Activated CD4-positive, alpha-beta T cell treated with anti-CD3 and anti-CD28 coated beads, Interleukin-2, amount 10 ng/mL, durations not matched to agents 24 days and 14 days (primary cell): Measurements from ENCODE around the gene CHRD. TPM values are rescaled to one million over a fixed set of nuclear protein-coding genes. Genes with fewer than 3 reads are reported as not detected.
A peak's percentile ranks its signal among the peaks of the same experiment; 100 is the strongest.

ENCODE experiments used
- DNase-seq: peaks from one replicate; pipeline ENCODE4 v3.0.0; 2022
- H3K27ac Mint-ChIP-seq: one replicate; pipeline ENCODE4 v1.8.0; 2022; ENCODE audit warnings: mild to moderate bottlenecking, mixed read lengths
- H3K27me3 Mint-ChIP-seq: one replicate; pipeline ENCODE4 v1.8.0; 2022; ENCODE audit warnings: mixed read lengths
- H3K36me3 Mint-ChIP-seq: one replicate; pipeline ENCODE4 v1.8.0; 2022; ENCODE audit warnings: low read depth, mild to moderate bottlenecking, mixed read lengths
- H3K4me1 Mint-ChIP-seq: one replicate; pipeline ENCODE4 v1.8.0; 2021; ENCODE audit warnings: mixed read lengths
- H3K4me3 Mint-ChIP-seq: one replicate; pipeline ENCODE4 v1.8.0; 2022; ENCODE audit warnings: mild to moderate bottlenecking, moderate library complexity, mixed read lengths
- H3K9me3 Mint-ChIP-seq: one replicate; pipeline ENCODE4 v1.8.0; 2021; ENCODE audit warnings: mixed read lengths
- intact Hi-C: fragments of 100-400 bp; cut with micrococcal nuclease; formaldehyde crosslinking; loops from one replicate; pipeline ENCODE4 v1.15.1; 2023
- total RNA-seq: library from RNA; stranded (reverse); gene quantifications from 2 replicates; pipeline ENCODE4 v1.2.3, GENCODE V29; 2022

CHRD gene
- total RNA-seq, result 0.07 TPM in 1 of 2 replicates, not detected in the other

DNA sequence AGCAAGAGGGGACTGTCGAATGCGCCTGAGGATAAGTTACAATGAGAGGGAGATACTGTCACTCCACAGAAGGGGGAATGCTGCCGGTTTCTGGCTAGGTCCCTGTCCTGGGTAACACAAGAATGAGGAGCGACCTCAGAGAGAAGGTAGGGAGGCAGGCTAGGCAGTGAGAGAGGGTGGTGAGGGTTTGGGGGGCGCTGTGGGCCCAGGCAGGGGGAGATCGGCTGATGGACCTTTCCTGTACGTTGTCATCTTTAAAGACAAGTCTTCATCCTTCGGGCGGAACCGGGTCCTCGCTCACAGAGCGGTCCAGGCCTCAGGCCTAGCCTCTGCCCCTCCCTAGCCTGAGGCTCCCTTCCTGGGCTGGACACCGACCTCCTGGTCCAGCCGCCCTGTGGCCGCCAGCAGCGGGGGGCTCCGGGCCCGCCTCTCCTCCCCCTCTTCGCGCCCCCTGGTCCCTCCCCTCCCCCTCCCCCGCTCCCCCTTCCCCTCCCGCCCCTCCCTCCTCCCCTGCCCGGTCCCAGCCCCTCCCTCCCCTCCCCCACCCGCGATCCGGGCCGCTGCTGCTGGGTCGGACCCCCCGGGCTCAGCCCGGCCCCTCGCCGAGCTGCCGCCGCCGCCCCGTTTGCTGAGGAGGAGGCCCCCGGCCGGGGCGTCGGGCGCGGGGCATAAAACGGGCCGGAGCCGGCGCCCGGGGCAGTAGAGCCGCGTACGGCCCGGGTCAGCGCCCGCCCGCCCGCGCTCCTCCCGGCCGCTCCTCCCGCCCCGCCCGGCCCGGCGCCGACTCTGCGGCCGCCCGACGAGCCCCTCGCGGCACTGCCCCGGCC lies at the start of gene CHRD:
TSS of gene CHRD (plus strand) at position 697 of the 827 bp plus-strand sequence. CDS start 265 bp downstream, outside the sequence.
- DNase-seq, result no peak
- Mint-ChIP-seq H3K27me3 (peaks cover 67% of the 10 kb centered on the region), H3K27ac (no peak within 1 kb of the TSS), H3K4me1 (peaks cover 2% of the 10 kb centered on the region), H3K9me3 (no peaks in the 10 kb centered on the region), H3K36me3 (no peaks in the 10 kb centered on the region), H3K4me3 (peak within 1 kb of the TSS; percentile 69)
- intact Hi-C loops, result no loop called here

DNA sequence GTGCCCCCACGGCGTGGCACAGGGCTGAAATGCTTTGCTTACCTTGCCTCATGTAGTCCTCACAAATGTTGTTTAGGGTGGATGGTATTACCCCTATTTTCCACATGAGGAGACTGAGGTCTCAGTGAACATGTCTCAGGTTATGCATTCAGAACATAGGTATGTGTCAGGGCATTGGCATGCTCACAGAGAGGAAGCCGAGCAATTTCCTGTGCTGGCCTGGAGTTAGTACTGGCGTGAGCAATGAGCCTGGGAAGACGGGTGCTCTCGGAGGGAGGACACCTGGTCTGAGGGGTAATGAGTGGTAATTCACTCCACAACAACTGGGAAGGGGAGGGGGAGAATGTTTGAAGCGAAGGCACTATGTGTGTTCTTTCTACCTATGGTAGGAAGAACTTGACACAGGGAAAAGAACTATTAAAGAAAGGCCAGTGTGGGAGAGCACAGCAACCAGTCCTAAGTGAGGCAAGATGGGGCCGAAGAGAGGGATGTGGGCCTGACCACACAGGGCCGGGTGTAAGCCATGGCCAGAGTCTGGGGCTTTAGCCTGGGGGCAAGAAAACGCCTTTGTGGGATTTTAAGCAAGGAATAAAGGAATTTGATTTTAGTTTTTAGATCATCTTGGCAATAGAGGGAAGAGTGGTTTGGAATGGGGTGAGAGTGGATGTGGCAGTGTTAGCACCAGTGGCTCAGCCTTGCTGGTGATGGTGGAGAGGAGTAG lies 47.3 kb upstream of the CHRD start:
- H3K4me3 Mint-ChIP-seq, result no peak overlapping the region

DNA sequence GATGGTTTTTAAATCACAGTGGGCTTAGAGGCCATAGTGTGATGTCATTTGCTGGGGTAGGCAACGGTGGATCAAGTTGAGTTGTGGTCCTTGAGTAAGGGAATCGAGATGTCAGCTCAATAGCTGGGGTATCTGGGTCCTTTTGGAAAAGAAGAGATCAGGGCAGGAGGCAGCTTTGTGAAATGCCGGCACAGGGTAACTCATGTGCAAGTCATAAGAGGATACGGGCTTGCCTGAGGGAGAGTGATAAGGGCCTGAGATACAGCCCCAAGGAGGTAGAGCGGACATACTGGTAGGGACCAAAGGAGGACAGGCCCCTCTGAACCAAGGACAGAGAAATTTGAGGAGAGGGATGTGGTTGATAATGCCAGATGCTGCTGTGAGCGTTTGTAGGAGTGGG lies 46.7 kb upstream of the CHRD start:
- Mint-ChIP-seq H3K36me3 (peaks cover 71% of the 10 kb centered on the region), H3K9me3 (no peaks in the 10 kb centered on the region), H3K4me1 (peaks cover 60% of the 10 kb centered on the region), H3K4me3 (no peak overlapping the region), H3K27ac (peak overlapping the region; percentile 92), H3K27me3 (no peaks in the 10 kb centered on the region)
- DNase-seq, result no peak
- intact Hi-C loops, result no loop called here

More for the DNA sequence above, 47.3 kb upstream of the CHRD start:
- DNase-seq, result no peak
- no peaks in the 10 kb centered on the region for H3K27me3 Mint-ChIP-seq
- intact Hi-C loops, result no loop called here
- H3K4me1 Mint-ChIP-seq, result peaks cover 54% of the 10 kb centered on the region
- H3K27ac Mint-ChIP-seq, result peak overlapping the region; percentile 92
- peaks cover 78% of the 10 kb centered on the region for H3K36me3 Mint-ChIP-seq
- no peaks in the 10 kb centered on the region for H3K9me3 Mint-ChIP-seq

DNA sequence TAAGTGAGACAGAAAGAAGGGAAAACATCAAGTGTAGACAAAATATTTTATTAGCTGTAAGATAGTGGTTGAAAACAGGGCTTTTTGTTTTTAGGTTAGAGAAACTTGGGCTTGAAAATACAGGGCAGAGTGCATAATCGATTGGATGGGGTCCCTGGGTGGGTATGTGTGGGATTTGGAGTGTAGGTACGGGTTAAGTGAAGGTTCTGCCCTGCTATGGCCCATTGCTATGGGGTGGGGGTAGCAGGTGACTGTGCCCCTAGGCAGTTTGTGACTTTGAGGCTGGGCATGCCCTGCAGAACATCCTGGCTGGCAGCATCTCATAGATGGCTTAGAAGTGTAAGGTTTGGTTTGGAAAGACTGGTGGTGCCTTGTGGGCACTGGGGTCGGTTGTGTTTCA lies 46.2 kb upstream of the CHRD start:
- intact Hi-C loops, result loop anchor here (2.0 kb wide), 1 partner anchor 35 kb away; the partner anchor contains the start of gene PSMD2
- H3K27ac Mint-ChIP-seq, result peak overlapping the region; percentile 92

DNA sequence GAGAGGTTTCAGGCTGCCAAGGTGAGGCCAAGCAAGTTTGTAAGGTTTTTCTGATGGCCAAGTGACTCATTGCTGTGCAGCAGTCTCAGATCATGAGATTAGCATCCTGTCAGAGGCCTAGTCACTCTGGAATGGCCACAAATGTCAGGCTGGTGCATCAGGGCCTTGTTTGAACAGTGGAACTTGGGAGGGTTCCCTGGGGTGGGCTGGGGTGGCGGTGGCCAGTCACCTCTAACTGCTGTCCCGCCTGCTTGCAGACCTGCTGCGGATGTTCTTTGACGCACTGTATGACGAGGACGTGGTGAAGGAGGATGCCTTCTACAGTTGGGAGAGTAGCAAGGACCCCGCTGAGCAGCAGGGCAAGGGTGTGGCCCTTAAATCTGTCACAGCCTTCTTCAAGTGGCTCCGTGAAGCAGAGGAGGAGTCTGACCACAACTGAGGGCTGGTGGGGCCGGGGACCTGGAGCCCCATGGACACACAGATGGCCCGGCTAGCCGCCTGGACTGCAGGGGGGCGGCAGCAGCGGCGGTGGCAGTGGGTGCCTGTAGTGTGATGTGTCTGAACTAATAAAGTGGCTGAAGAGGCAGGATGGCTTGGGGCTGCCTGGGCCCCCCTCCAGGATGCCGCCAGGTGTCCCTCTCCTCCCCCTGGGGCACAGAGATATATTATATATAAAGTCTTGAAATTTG lies 45.2 kb upstream of the CHRD start:
- Mint-ChIP-seq H3K4me1 (peaks cover 57% of the 10 kb centered on the region), H3K27ac (peak overlapping the region; percentile 92), H3K4me3 (peak overlapping the region; percentile 67), H3K27me3 (no peaks in the 10 kb centered on the region), H3K9me3 (no peaks in the 10 kb centered on the region), H3K36me3 (peaks cover 57% of the 10 kb centered on the region)
- intact Hi-C loops, result loop anchor here (1.0 to 2.0 kb wide), 2 partner anchors 29 to 36 kb away; partner anchors contain the start of gene PSMD2
- peak; percentile 76 for DNase-seq

More for the DNA sequence above, 46.2 kb upstream of the CHRD start:
- no peak for DNase-seq
- no peaks in the 10 kb centered on the region for H3K27me3 Mint-ChIP-seq
- peak overlapping the region; percentile 7 for H3K4me3 Mint-ChIP-seq
- H3K4me1 Mint-ChIP-seq, result peaks cover 60% of the 10 kb centered on the region
- no peaks in the 10 kb centered on the region for H3K9me3 Mint-ChIP-seq
- peaks cover 66% of the 10 kb centered on the region for H3K36me3 Mint-ChIP-seq

DNA sequence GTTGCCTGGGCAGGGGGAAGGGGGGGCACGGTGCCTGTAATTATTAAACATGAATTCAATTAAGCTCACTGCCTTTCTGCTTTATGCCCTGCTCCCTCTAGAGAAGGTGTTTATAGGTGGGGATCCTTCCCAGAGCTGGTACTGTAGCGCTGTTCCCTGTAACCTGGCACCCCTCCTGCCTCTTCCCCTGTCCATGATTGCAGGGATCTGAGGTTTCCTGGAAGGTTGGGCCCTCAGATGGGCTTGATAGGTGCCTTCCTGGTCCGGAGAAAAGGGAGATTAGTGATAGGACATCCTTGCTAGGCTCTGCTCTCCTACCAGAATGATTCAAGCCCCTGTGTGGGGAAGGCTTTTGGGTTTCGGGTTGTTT lies 44.6 kb upstream of the CHRD start:
- intact Hi-C loops, result loop anchor here (1.0 to 2.0 kb wide), 2 partner anchors 28 to 36 kb away; partner anchors contain the start of gene PSMD2
- Mint-ChIP-seq H3K27me3 (no peaks in the 10 kb centered on the region), H3K36me3 (peaks cover 53% of the 10 kb centered on the region), H3K27ac (peak overlapping the region; percentile 92), H3K4me1 (peaks cover 54% of the 10 kb centered on the region), H3K4me3 (peak overlapping the region; percentile 89), H3K9me3 (no peaks in the 10 kb centered on the region)
- DNase-seq, result peak; percentile 62

DNA sequence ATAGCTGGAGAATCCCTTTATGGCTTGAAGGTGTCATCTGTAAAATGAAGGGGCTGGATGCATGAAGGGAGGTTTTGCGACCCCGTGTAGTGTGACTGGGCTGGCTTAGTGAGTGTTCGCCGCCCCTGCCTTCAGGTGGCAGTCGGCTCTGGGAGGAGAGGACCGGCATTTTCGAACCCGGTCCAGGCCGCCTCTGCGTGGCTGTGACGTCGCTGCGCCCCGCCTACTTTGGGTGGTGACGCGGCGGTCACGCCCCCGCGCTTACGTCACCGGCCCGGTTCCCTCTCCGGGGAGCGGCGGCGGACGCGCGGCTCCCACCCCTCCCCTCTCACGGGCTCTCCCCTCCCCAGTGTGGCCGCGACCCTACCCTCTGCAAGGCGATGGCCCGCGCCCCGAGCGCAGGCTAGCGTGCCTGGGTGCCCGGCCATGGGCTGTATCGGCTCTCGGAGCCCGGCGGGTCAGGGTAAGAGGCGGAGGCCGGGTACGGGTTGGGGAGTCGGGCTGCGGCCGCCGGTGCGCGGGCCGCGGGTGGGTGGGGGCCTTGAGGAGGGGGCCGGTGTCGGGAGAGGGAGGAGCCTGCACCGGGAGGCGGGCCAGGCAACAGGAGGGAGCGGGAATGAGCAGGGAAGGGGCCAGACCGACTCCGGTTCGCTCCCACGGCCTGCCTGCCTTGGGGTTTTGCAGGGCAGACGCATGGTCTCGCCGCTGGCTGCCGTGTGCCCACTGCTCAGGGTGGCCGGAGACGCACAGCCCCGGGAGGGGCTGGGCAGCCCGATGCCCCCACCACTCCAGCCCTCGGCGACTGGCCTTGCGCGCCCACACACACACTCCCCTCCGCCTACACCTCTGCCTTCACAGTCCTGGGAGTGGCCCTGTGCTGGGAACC lies 44.0 kb upstream of the CHRD start:
- intact Hi-C loops, result loop anchor here (1.0 to 2.0 kb wide), 3 partner anchors 22 to 37 kb away; partner anchors contain the start of genes EIF4G1 and PSMD2
- peak; percentile 98 for DNase-seq
- Mint-ChIP-seq H3K27ac (peak overlapping the region; percentile 92), H3K9me3 (no peaks in the 10 kb centered on the region), H3K4me1 (peaks cover 58% of the 10 kb centered on the region), H3K36me3 (peaks cover 48% of the 10 kb centered on the region), H3K4me3 (peak overlapping the region; percentile 89), H3K27me3 (no peaks in the 10 kb centered on the region)

DNA sequence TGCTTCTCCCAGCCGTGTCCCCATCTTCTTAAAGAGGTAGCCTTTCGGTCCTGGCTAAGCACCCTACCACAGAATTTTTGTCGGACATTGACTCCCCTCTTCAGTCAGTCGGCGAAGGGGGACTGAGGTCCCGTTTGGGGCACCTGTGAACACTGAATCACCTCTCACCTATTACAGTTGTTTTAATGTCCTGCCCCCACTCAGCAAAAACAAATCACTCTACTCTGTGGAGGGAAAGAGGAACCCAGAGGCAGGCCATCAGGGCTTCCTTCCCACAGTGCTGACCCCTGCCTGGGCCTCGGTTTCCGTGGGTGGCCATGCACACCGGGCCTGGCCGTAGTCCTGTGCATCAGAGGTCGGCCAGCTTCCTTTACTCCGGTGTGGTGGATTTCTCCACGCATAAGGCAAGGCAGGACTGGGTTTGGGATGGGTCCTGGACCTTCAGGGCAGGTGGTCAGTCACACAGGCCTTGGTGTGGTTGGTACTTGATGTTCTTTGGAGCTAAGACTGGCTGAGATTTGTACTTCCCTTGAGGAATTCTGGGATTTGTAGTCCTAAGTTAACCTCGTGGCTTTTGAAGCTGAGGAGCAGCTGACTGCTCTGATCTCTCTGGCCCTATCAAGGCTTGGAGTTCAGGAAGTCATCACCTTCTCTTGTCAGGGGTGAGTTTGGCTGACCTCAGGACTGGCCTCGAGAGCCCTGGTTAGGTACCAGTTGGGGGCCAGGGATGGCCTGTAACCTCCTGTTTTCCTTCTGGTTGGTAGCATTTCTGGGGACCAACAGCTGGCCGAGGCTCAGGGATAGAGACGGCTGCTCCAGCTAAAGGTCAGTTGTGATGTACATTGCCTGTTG lies 43.1 kb upstream of the CHRD start:
- H3K36me3 Mint-ChIP-seq, result peaks cover 39% of the 10 kb centered on the region
- H3K27me3 Mint-ChIP-seq, result no peaks in the 10 kb centered on the region
- no peaks in the 10 kb centered on the region for H3K9me3 Mint-ChIP-seq
- intact Hi-C loops, result loop anchor here (1.0 kb wide), 1 partner anchor 22 kb away; the partner anchor contains the start of gene EIF4G1
- peak overlapping the region; percentile 89 for H3K4me3 Mint-ChIP-seq
- H3K4me1 Mint-ChIP-seq, result peaks cover 63% of the 10 kb centered on the region
- H3K27ac Mint-ChIP-seq, result peak overlapping the region; percentile 86
- DNase-seq, result peak; percentile 63

DNA sequence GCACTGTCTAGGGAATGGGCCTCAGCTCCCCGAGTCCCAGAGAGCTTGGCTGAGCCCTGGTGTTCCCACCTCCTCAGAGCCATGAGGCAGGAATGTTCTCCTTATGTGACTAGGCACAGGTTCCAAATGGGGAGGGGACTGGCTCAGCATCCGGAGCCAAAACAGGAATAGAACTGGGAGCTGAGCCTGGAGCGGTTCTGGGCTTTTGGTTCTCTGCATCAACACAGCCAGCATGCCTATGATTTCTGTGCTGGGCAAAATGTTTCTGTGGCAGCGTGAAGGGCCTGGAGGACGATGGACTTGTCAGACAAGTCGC lies 42.5 kb upstream of the CHRD start, which contains the start of gene FAM131A:
TSS of gene FAM131A (plus strand) at position 202 of the 316 bp plus-strand sequence. CDS start at position 233, 31 bp downstream.
- intact Hi-C loops, result no loop called here
- no peaks in the 10 kb centered on the region for H3K27me3 Mint-ChIP-seq
- peaks cover 61% of the 10 kb centered on the region for H3K4me1 Mint-ChIP-seq
- H3K4me3 Mint-ChIP-seq, result peak within 1 kb of the TSS; percentile 89
- H3K36me3 Mint-ChIP-seq, result peaks cover 33% of the 10 kb centered on the region
- peak within 1 kb of the TSS; percentile 86 for H3K27ac Mint-ChIP-seq
- H3K9me3 Mint-ChIP-seq, result no peaks in the 10 kb centered on the region
- DNase-seq, result no peak

DNA sequence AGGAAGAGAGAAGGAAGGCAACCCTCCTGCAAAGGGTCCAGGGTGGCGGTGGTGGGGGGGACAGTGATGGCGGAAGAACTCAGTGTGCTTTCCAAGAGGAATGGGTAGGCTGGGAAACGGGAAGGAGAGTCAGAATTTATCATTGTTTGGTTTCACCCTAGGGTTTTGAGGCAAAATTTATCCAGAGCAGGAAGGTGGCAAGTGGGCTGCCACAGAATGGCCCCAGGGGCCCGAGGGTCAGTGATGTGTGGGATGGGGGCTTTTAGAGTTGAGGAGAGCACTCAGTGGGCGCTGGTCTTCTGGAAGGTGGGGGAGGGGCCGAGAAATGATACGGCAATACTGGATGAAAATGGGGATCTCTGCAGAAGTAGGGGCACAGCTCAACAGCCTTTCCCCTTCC lies 41.9 kb upstream of the CHRD start:
- Mint-ChIP-seq H3K4me3 (peak overlapping the region; percentile 23), H3K27me3 (no peaks in the 10 kb centered on the region), H3K4me1 (peaks cover 55% of the 10 kb centered on the region), H3K36me3 (peaks cover 30% of the 10 kb centered on the region), H3K9me3 (no peaks in the 10 kb centered on the region), H3K27ac (no peak overlapping the region)
- no peak for DNase-seq
- intact Hi-C loops, result no loop called here

DNA sequence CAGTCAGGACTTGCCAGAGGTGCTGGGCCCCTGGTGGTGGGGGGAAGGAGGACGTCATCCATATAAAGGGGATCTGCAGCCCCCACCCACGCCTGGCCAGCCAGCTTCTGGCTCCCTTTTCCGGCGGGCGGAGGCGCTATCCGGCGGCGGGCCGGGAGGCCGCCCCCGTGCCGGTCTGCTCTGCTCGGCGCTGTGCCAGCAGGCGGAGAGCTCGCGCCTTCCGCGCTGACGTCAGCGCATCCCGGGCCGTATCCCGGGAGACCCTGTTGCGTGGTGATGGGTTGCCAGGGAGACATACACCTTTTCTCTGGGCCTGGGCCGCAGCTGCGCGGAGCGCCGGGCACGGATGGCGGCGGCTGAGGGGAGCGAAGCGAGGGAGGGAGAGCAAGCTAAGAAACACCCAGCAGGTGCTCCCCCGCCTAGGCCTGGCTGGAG lies 41.3 kb upstream of the CHRD start:
- Mint-ChIP-seq H3K27ac (no peak overlapping the region), H3K27me3 (no peaks in the 10 kb centered on the region), H3K4me1 (peaks cover 49% of the 10 kb centered on the region), H3K9me3 (no peaks in the 10 kb centered on the region), H3K4me3 (peak overlapping the region; percentile 23), H3K36me3 (peaks cover 26% of the 10 kb centered on the region)
- intact Hi-C loops, result no loop called here
- DNase-seq, result peak; percentile 64

DNA sequence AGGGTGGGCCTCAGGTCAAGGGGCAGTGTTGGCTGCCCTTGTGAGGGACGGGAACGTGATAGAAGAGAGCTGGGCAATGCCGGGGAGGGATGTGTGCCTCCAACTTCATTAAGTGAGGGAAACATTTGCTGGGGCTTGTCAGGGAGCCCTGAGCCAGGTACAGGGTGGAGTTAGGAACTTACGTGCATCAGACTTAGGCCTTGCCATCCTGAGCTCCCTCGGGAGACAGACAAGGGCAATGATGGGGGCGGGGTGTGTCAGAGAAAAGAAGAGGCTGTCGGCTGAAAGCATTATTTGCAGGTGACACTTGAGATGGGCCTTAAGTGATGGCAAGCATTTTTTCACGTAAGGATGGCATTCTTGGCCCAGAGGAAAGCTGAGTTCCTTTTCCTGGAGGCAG lies 40.9 kb upstream of the CHRD start:
- DNase-seq, result no peak
- H3K27ac Mint-ChIP-seq, result no peak overlapping the region
- no peaks in the 10 kb centered on the region for H3K27me3 Mint-ChIP-seq
- peaks cover 44% of the 10 kb centered on the region for H3K4me1 Mint-ChIP-seq
- H3K9me3 Mint-ChIP-seq, result no peaks in the 10 kb centered on the region
- H3K4me3 Mint-ChIP-seq, result no peak overlapping the region
- intact Hi-C loops, result no loop called here
- H3K36me3 Mint-ChIP-seq, result peaks cover 21% of the 10 kb centered on the region
